ENCODE results near the gene ARID3A. TPM values are rescaled to one million over a fixed set of nuclear protein-coding genes. Genes with fewer than 3 reads are reported as not detected.

The ARID3A gene
- total and polyA plus RNA-seq, 2 donors = 4.4 to 8.8 TPM

- Histone ChIP-seq H3K4me1 (ENCODE audit: control insufficient read depth in 2 of 2, insufficient read depth in 2 of 2, low read length in 2 of 2) (peaks cover 15 to 26% of the 10 kb centered on the region in 2 donors), H3K27ac (ENCODE audit: low read depth in 1 of 2, low read length in 1 of 2) (peak within 1 kb of the TSS; percentile 75 to 82), H3K4me3 (ENCODE audit: low read length in 2 of 2) (peak within 1 kb of the TSS; percentile 69 to 100), H3K36me3 (ENCODE audit: control insufficient read depth in 2 of 2, insufficient read depth in 2 of 2, low read length in 1 of 2) (peaks cover 21 to 29% of the 10 kb centered on the region in 2 donors), H3K9me3 (ENCODE audit: control insufficient read depth in 2 of 2, insufficient read depth in 1 of 2, low read length in 1 of 2) (no peaks in the 10 kb centered on the region), H3K27me3 (ENCODE audit: control insufficient read depth in 2 of 2, insufficient read depth in 1 of 2, low read length in 1 of 2) (peaks cover 0 to 2% of the 10 kb centered on the region in 2 donors)
- DNase-seq (ENCODE audit: low read depth in 6 of 9, low spot score in 9 of 9) = peak; percentile 49 to 91 (median 76)
- under 1% methylated on average over 78 of the region's 78 CpGs for WGBS
These were observed 58.5 kb downstream of the ARID3A start, which contains the start of gene WDR18 for GRCh38 chr19:984165-984967. Gene WDR18 (plus strand): TSS chr19:984345. CDS start chr19:984354, 9 bp downstream.

- H3K27ac ChIP-seq (ENCODE audit: low read depth in 1 of 2, low read length in 1 of 2) = no peak overlapping the region
- peaks cover 0 to 2% of the 10 kb centered on the region in 2 donors for H3K9me3 ChIP-seq (ENCODE audit: control insufficient read depth in 2 of 2, insufficient read depth in 1 of 2, low read length in 1 of 2)
- peaks cover 36 to 41% of the 10 kb centered on the region in 2 donors for H3K36me3 ChIP-seq (ENCODE audit: control insufficient read depth in 2 of 2, insufficient read depth in 2 of 2, low read length in 1 of 2)
- peaks cover 15 to 23% of the 10 kb centered on the region in 2 donors for H3K4me1 ChIP-seq (ENCODE audit: control insufficient read depth in 2 of 2, insufficient read depth in 2 of 2, low read length in 2 of 2)
- DNase-seq (ENCODE audit: low read depth in 6 of 9, low spot score in 9 of 9) = no peak
- no peak overlapping the region for H3K4me3 ChIP-seq (ENCODE audit: low read length in 2 of 2)
- WGBS = 95% methylated on average over 14 of the region's 14 CpGs
- no peaks in the 10 kb centered on the region for H3K27me3 ChIP-seq (ENCODE audit: control insufficient read depth in 2 of 2, insufficient read depth in 1 of 2, low read length in 1 of 2)
These were observed 60.2 kb downstream of the ARID3A start for GRCh38 chr19:986083-986482.

- Histone ChIP-seq H3K36me3 (ENCODE audit: control insufficient read depth in 2 of 2, insufficient read depth in 2 of 2, low read length in 1 of 2) (peaks cover 45 to 50% of the 10 kb centered on the region in 2 donors), H3K27me3 (ENCODE audit: control insufficient read depth in 2 of 2, insufficient read depth in 1 of 2, low read length in 1 of 2) (no peaks in the 10 kb centered on the region), H3K4me1 (ENCODE audit: control insufficient read depth in 2 of 2, insufficient read depth in 2 of 2, low read length in 2 of 2) (peaks cover 11 to 18% of the 10 kb centered on the region in 2 donors), H3K9me3 (ENCODE audit: control insufficient read depth in 2 of 2, insufficient read depth in 1 of 2, low read length in 1 of 2) (peaks cover 0 to 4% of the 10 kb centered on the region in 2 donors), H3K27ac (ENCODE audit: low read depth in 1 of 2, low read length in 1 of 2) (no peak overlapping the region), H3K4me3 (ENCODE audit: low read length in 2 of 2) (no peak overlapping the region)
- DNase-seq (ENCODE audit: low read depth in 6 of 9, low spot score in 9 of 9) = no peak
- 90% methylated on average over 14 of the region's 14 CpGs for WGBS
These were observed 62.2 kb downstream of the ARID3A start for GRCh38 chr19:988081-988480.

- H3K36me3 ChIP-seq (ENCODE audit: control insufficient read depth in 2 of 2, insufficient read depth in 2 of 2, low read length in 1 of 2) = peaks cover 45 to 50% of the 10 kb centered on the region in 2 donors
- H3K4me3 ChIP-seq (ENCODE audit: low read length in 2 of 2) = no peak overlapping the region
- peaks cover 0 to 4% of the 10 kb centered on the region in 2 donors for H3K9me3 ChIP-seq (ENCODE audit: control insufficient read depth in 2 of 2, insufficient read depth in 1 of 2, low read length in 1 of 2)
- H3K27ac ChIP-seq (ENCODE audit: low read depth in 1 of 2, low read length in 1 of 2) = no peak overlapping the region
- H3K4me1 ChIP-seq (ENCODE audit: control insufficient read depth in 2 of 2, insufficient read depth in 2 of 2, low read length in 2 of 2) = peaks cover 10 to 13% of the 10 kb centered on the region in 2 donors
- no peak for DNase-seq (ENCODE audit: low read depth in 6 of 9, low spot score in 9 of 9)
- 93% methylated on average over 15 of the region's 15 CpGs for WGBS
- no peaks in the 10 kb centered on the region for H3K27me3 ChIP-seq (ENCODE audit: control insufficient read depth in 2 of 2, insufficient read depth in 1 of 2, low read length in 1 of 2)
These were observed 62.7 kb downstream of the ARID3A start for GRCh38 chr19:988510-988909.

- Histone ChIP-seq H3K4me3 (ENCODE audit: low read length in 2 of 2) (no peak overlapping the region), H3K9me3 (ENCODE audit: control insufficient read depth in 2 of 2, insufficient read depth in 1 of 2, low read length in 1 of 2) (peaks cover 0 to 4% of the 10 kb centered on the region in 2 donors), H3K27me3 (ENCODE audit: control insufficient read depth in 2 of 2, insufficient read depth in 1 of 2, low read length in 1 of 2) (no peaks in the 10 kb centered on the region), H3K4me1 (ENCODE audit: control insufficient read depth in 2 of 2, insufficient read depth in 2 of 2, low read length in 2 of 2) (peaks cover 5 to 8% of the 10 kb centered on the region in 2 donors), H3K36me3 (ENCODE audit: control insufficient read depth in 2 of 2, insufficient read depth in 2 of 2, low read length in 1 of 2) (peaks cover 50 to 54% of the 10 kb centered on the region in 2 donors), H3K27ac (ENCODE audit: low read depth in 1 of 2, low read length in 1 of 2) (no peak overlapping the region)
- DNase-seq (ENCODE audit: low read depth in 6 of 9, low spot score in 9 of 9) = no peak
- WGBS = 94% methylated on average over 25 of the region's 25 CpGs
These were observed 63.7 kb downstream of the ARID3A start for GRCh38 chr19:989381-990081.

GRCh38 chr19:990119-990571, 64.3 kb downstream of the ARID3A start:
- no peak overlapping the region for H3K27ac ChIP-seq (ENCODE audit: low read depth in 1 of 2, low read length in 1 of 2)
- peaks cover 0 to 4% of the 10 kb centered on the region in 2 donors for H3K9me3 ChIP-seq (ENCODE audit: control insufficient read depth in 2 of 2, insufficient read depth in 1 of 2, low read length in 1 of 2)
- 93% methylated on average over 27 of the region's 27 CpGs for WGBS
- no peak for DNase-seq (ENCODE audit: low read depth in 6 of 9, low spot score in 9 of 9)
- H3K27me3 ChIP-seq (ENCODE audit: control insufficient read depth in 2 of 2, insufficient read depth in 1 of 2, low read length in 1 of 2) = peaks cover 0 to 4% of the 10 kb centered on the region in 2 donors
- peaks cover 50 to 55% of the 10 kb centered on the region in 2 donors for H3K36me3 ChIP-seq (ENCODE audit: control insufficient read depth in 2 of 2, insufficient read depth in 2 of 2, low read length in 1 of 2)
- H3K4me1 ChIP-seq (ENCODE audit: control insufficient read depth in 2 of 2, insufficient read depth in 2 of 2, low read length in 2 of 2) = peaks cover 0 to 2% of the 10 kb centered on the region in 2 donors
- H3K4me3 ChIP-seq (ENCODE audit: low read length in 2 of 2) = no peak overlapping the region

- Histone ChIP-seq H3K9me3 (ENCODE audit: control insufficient read depth in 2 of 2, insufficient read depth in 1 of 2, low read length in 1 of 2) (peaks cover 0 to 7% of the 10 kb centered on the region in 2 donors), H3K27ac (ENCODE audit: low read depth in 1 of 2, low read length in 1 of 2) (no peak overlapping the region), H3K36me3 (ENCODE audit: control insufficient read depth in 2 of 2, insufficient read depth in 2 of 2, low read length in 1 of 2) (peaks cover 48 to 55% of the 10 kb centered on the region in 2 donors), H3K4me1 (ENCODE audit: control insufficient read depth in 2 of 2, insufficient read depth in 2 of 2, low read length in 2 of 2) (no peaks in the 10 kb centered on the region), H3K27me3 (ENCODE audit: control insufficient read depth in 2 of 2, insufficient read depth in 1 of 2, low read length in 1 of 2) (peaks cover 0 to 10% of the 10 kb centered on the region in 2 donors), H3K4me3 (ENCODE audit: low read length in 2 of 2) (no peak overlapping the region)
- DNase-seq (ENCODE audit: low read depth in 6 of 9, low spot score in 9 of 9) = no peak
- 97% methylated on average over 23 of the region's 23 CpGs for WGBS
These were observed 64.9 kb downstream of the ARID3A start for GRCh38 chr19:990746-991145.

- peaks cover 44 to 50% of the 10 kb centered on the region in 2 donors for H3K36me3 ChIP-seq (ENCODE audit: control insufficient read depth in 2 of 2, insufficient read depth in 2 of 2, low read length in 1 of 2)
These were observed 65.5 kb downstream of the ARID3A start for GRCh38 chr19:991174-991931.

More at GRCh38 chr19:991174-991931, 65.5 kb downstream of the ARID3A start:
- DNase-seq (ENCODE audit: low read depth in 6 of 9, low spot score in 9 of 9) = no peak
- H3K27me3 ChIP-seq (ENCODE audit: control insufficient read depth in 2 of 2, insufficient read depth in 1 of 2, low read length in 1 of 2) = peaks cover 5 to 16% of the 10 kb centered on the region in 2 donors
- peaks cover 0 to 13% of the 10 kb centered on the region in 2 donors for H3K9me3 ChIP-seq (ENCODE audit: control insufficient read depth in 2 of 2, insufficient read depth in 1 of 2, low read length in 1 of 2)
- WGBS = 96% methylated on average over 46 of the region's 47 CpGs
- H3K4me3 ChIP-seq (ENCODE audit: low read length in 2 of 2) = no peak overlapping the region
- peaks cover under 1 to 6% of the 10 kb centered on the region in 2 donors for H3K4me1 ChIP-seq (ENCODE audit: control insufficient read depth in 2 of 2, insufficient read depth in 2 of 2, low read length in 2 of 2)
- no peak overlapping the region for H3K27ac ChIP-seq (ENCODE audit: low read depth in 1 of 2, low read length in 1 of 2)
